ENCODE results near the gene SPNS3.

The SPNS3 gene

GRCh38 chr17:4532860-4533522 is 99.3 kb downstream of the SPNS3 start:
- no peak for DNase-seq

- no peak for DNase-seq
These were observed 100.1 kb downstream of the SPNS3 start for GRCh38 chr17:4533523-4534504.

- DNase-seq = no peak
These were observed 100.8 kb downstream of the SPNS3 start for GRCh38 chr17:4534515-4534914.

- DNase-seq = no peak
These were observed 101.4 kb downstream of the SPNS3 start for GRCh38 chr17:4534928-4535666.

GRCh38 chr17:4535667-4536258 is 102.0 kb downstream of the SPNS3 start:
- DNase-seq = no peak

- peak; percentile 12 for DNase-seq
These were observed 102.6 kb downstream of the SPNS3 start for GRCh38 chr17:4536259-4536741.

- no peak for DNase-seq
These were observed 103.1 kb downstream of the SPNS3 start for GRCh38 chr17:4536742-4537411.
